Sigmoid colon (tissue), 7 donors: ENCODE data around the gene PAK5. TPM values are rescaled to one million over a fixed set of nuclear protein-coding genes. Genes with fewer than 3 reads are reported as not detected.

Experiments
- DNase-seq: peaks from one replicate; pipeline ENCODE4 v3.0.0-alpha.2; 2019
- H3K27ac ChIP-seq, 4 donors: fragments of 200-600 bp; sonication (generic); one replicate each; pipeline ENCODE4 v1.5.1; 2016 to 2019; ENCODE audit warnings: mild to moderate bottlenecking in 1 of 4
- H3K27me3 ChIP-seq, 3 donors: fragments of 200-600 bp; sonication (generic); one replicate each; pipeline ENCODE4 v1.5.1; 2019; ENCODE audit warnings: mild to moderate bottlenecking in 1 of 3
- H3K36me3 ChIP-seq, 4 donors: fragments of 200-600 bp; sonication (generic); one replicate each; pipeline ENCODE4 v1.5.1; 2016 to 2019
- H3K4me1 ChIP-seq, 4 donors: fragments of 200-600 bp; sonication (generic); one replicate each; pipeline ENCODE4 v1.5.1; 2017 to 2019
- H3K4me3 ChIP-seq, 4 donors: fragments of 200-600 bp; sonication (generic); one replicate each; pipeline ENCODE4 v1.5.1; 2017 to 2019; ENCODE audit warnings: mild to moderate bottlenecking in 2 of 4, moderate library complexity in 1 of 4
- H3K9me3 ChIP-seq, 4 donors: fragments of 200-600 bp in 3 of 4; sonication (generic) in 3 of 4; one replicate each; pipeline versions ENCODE4 v1.5.1 to v1.6.1; 2013 to 2019
- EP300 ChIP-seq, 4 donors: sonication (generic); formaldehyde crosslinking; IDR thresholded peaks; one replicate each; pipeline ENCODE4 v1.6.1; 2017; ENCODE audit warnings: antibody characterized with exemption in 4 of 4
- POLR2A ChIP-seq, 2 donors: fragments of 450-650 bp; IDR thresholded peaks; one replicate each; pipeline ENCODE4 v1.6.1; 2016; ENCODE audit warnings: antibody characterized with exemption in 2 of 2, mild to moderate bottlenecking in 2 of 2, moderate library complexity in 2 of 2
- POLR2AphosphoS5 ChIP-seq, 4 donors: sonication (generic); formaldehyde crosslinking; IDR thresholded peaks; one replicate each; pipeline ENCODE4 v1.6.1; 2017; ENCODE audit warnings: antibody characterized with exemption in 4 of 4
- WGBS, 2 donors: extraction: QIAGEN DNeasy Blood & Tissue Kit; methylation state at CpG; one replicate each; pipeline ENCODE4 v1.1.7; 2013; 5-methylcytosine and 5-hydroxymethylcytosine counted together
- intact Hi-C: fragments of 100-400 bp; cut with DNase I; formaldehyde crosslinking; loops from one replicate; pipeline ENCODE4 v1.15.1; 2023
- polyA plus RNA-seq, 3 donors: library from polyadenylated mRNA; stranded (reverse); fragments of 200-250 nt; gene quantifications; one replicate each; pipeline ENCODE4 v1.2.3, GENCODE V29; 2013
- total RNA-seq, 4 donors: library from RNA; depleted of rRNA; stranded (reverse); fragments of >200 nt; gene quantifications; one replicate each; pipeline ENCODE4 v1.1.0, GENCODE V29; 2016
- TF ChIP-seq, protein P1 (sequence below), 4 experiments: fragments of 450-650 bp in 3 of 4; fragments of 200-600 bp in 1 of 4; IDR thresholded peaks; one replicate each; pipeline ENCODE4 v1.5.1; 2016 to 2019; ENCODE audit warnings: antibody characterized with exemption in 4 of 4, mild to moderate bottlenecking in 3 of 4, moderate library complexity in 2 of 4
- donor health status: healthy with polysubstance abuse.
- donor health status: Bipolar disorder and iron deficiency.
- donor health status: healthy.

The PAK5 gene
- total and polyA plus RNA-seq, 7 donors: 0.03 to 0.36 (median 0.16) TPM; not detected in 2

DNA sequence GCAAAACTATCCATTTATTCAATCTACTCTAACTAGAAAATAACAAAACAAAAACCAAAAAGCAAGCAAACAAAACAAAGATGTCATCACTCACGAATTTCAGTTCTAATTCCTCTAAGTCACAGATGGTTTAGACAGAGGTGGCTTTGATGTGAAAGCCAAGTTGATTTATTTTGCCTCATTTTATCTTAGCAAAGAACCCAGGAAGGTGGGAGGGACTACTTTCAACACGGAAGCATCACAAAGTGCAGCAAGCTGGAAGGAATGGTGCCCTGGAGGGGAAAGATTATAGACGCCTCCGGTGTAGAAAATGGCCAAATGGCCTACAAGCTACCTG is 236.1 kb downstream of the PAK5 start:
- intact Hi-C loops: no loop called here
- Histone ChIP-seq H3K27me3 (no peaks in the 10 kb centered on the region), H3K36me3 (no peaks in the 10 kb centered on the region), H3K27ac (no peak overlapping the region), H3K9me3 (no peaks in the 10 kb centered on the region), H3K4me1 (no peaks in the 10 kb centered on the region), H3K4me3 (no peak overlapping the region)
- WGBS, 2 donors: 51 to 67% methylated on average over 4 of the region's 4 CpGs
- no peak for DNase-seq
- TF ChIP-seq, protein P1, sequence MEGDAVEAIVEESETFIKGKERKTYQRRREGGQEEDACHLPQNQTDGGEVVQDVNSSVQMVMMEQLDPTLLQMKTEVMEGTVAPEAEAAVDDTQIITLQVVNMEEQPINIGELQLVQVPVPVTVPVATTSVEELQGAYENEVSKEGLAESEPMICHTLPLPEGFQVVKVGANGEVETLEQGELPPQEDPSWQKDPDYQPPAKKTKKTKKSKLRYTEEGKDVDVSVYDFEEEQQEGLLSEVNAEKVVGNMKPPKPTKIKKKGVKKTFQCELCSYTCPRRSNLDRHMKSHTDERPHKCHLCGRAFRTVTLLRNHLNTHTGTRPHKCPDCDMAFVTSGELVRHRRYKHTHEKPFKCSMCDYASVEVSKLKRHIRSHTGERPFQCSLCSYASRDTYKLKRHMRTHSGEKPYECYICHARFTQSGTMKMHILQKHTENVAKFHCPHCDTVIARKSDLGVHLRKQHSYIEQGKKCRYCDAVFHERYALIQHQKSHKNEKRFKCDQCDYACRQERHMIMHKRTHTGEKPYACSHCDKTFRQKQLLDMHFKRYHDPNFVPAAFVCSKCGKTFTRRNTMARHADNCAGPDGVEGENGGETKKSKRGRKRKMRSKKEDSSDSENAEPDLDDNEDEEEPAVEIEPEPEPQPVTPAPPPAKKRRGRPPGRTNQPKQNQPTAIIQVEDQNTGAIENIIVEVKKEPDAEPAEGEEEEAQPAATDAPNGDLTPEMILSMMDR (IDR thresholded peaks at IDR 0.05): no peak
- TF ChIP-seq POLR2A (IDR thresholded peaks at IDR 0.05) (no peak), POLR2AphosphoS5 (IDR thresholded peaks at IDR 0.05) (no peak), EP300 (IDR thresholded peaks at IDR 0.05) (no peak)

DNA sequence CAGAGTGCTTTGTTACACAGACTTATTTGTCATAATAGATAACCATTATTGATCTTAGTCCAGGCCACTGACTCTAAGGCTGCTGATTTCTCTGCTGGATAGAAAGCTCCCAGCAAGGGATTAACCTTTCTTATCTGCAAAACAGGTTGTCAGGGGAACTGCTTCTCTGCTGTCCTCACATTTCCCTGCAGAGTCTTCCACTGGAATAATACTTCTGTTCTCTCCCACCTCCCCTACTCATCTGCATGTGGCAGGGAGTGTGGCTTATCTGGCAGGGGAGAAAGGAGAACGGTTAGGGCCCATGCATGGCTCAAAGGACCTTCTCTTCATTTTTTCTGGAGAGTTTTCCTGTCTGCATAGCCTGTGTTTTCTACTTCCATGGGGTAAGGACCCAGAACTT is 238.3 kb downstream of the PAK5 start:
- H3K27ac ChIP-seq: no peak overlapping the region
- no peaks in the 10 kb centered on the region for H3K4me1 ChIP-seq
- no peaks in the 10 kb centered on the region for H3K36me3 ChIP-seq
- H3K9me3 ChIP-seq: no peaks in the 10 kb centered on the region
- no peak for TF ChIP-seq EP300 (IDR thresholded peaks at IDR 0.05)
- no peak for TF ChIP-seq POLR2AphosphoS5 (IDR thresholded peaks at IDR 0.05)
- TF ChIP-seq, protein P1 (IDR thresholded peaks at IDR 0.05): no peak
- TF ChIP-seq POLR2A (IDR thresholded peaks at IDR 0.05): no peak
- H3K27me3 ChIP-seq: no peaks in the 10 kb centered on the region
- WGBS, 2 donors: 45 to 68% methylated on average over 1 of the region's 1 CpG
- no peak overlapping the region for H3K4me3 ChIP-seq
- no peak for DNase-seq
- intact Hi-C loops: no loop called here

DNA sequence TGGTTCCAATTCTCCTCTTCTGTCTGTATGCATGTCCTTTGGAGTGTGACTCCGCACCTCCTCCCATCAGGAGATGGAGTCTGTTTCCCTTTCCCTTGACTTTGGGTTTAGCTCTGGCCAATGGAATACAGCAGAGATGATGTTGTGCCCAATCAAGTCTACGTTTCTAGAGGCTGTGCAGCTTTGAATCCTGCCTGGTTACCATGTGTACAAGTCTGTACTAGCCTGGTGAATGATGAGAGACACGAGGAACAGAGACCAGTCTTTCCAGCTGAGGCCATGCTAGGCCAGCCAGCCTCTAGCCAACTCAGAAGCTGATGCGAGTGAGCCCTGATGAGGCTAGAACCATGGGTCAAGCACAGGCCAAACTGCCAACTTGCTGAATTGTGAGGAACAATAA is 241.3 kb downstream of the PAK5 start:
- H3K9me3 ChIP-seq: no peaks in the 10 kb centered on the region
- no peaks in the 10 kb centered on the region for H3K4me1 ChIP-seq
- H3K27ac ChIP-seq: no peak overlapping the region
- no peak overlapping the region for H3K4me3 ChIP-seq
- no peak for TF ChIP-seq EP300 (IDR thresholded peaks at IDR 0.05)
- no peaks in the 10 kb centered on the region for H3K36me3 ChIP-seq
- intact Hi-C loops: no loop called here
- no peak for DNase-seq
- WGBS, 2 donors: 71 to 76% methylated on average over 4 of the region's 4 CpGs
- H3K27me3 ChIP-seq: no peaks in the 10 kb centered on the region

DNA sequence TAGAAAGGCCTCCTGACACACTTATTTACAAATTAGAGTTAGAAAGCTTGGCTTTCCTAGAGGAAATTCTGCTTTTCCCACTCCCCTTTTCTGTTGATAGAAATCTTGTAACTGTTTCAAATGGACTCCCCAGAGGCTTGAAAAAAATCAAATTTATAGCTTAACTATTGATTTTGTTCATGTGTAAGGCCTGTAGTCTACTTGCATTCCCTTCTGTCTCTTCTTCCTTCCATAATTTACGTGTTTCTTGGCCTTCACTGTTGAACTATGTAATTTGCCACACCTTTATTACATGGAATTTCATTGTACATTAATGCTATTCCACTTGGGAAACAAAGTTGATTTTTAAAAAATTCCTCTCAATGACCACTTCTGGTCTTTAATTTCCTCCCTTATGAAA is 243.1 kb downstream of the PAK5 start:
- Histone ChIP-seq H3K36me3 (no peaks in the 10 kb centered on the region), H3K9me3 (no peaks in the 10 kb centered on the region), H3K27me3 (no peaks in the 10 kb centered on the region), H3K4me1 (no peaks in the 10 kb centered on the region), H3K27ac (no peak overlapping the region), H3K4me3 (no peak overlapping the region)
- TF ChIP-seq, protein P1 (IDR thresholded peaks at IDR 0.05): no peak
- TF ChIP-seq EP300 (IDR thresholded peaks at IDR 0.05): no peak
- no peak for TF ChIP-seq POLR2AphosphoS5 (IDR thresholded peaks at IDR 0.05)
- TF ChIP-seq POLR2A (IDR thresholded peaks at IDR 0.05): no peak
- WGBS, 2 donors: 61 to 86% methylated on average over 1 of the region's 1 CpG
- intact Hi-C loops: no loop called here
- no peak for DNase-seq

DNA sequence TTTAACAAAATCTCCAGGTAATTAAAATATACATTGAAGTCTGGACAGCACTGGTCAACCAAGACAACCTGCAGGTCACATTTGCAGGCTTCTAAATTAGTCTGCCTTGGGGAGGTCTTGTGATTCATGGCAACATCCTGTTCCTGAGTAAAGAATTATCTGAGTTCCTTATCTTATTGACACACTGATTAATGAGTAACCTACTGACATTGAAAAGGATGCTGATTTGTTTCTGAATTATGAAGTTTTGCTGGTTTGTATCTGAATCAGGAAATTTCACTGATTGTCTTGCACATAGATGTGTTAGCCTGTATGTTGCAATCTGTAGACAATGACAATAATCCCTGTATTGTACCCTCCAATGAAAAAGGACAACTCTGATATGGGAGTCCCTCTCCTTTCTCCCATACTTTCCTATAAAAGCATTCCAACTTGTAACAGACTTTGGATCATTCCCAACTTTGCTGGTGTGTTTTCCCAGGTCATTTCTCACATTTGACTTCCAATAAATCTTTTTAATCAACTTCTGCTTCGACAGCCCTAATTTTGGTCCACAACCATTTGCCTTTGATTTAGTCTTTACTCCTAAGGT is 244.5 kb downstream of the PAK5 start:
- Histone ChIP-seq H3K4me3 (no peak overlapping the region), H3K27ac (no peak overlapping the region), H3K36me3 (no peaks in the 10 kb centered on the region), H3K27me3 (no peaks in the 10 kb centered on the region), H3K4me1 (no peaks in the 10 kb centered on the region), H3K9me3 (no peaks in the 10 kb centered on the region)
- no peak for DNase-seq
- 6 to 56% methylated on average over 1 of the region's 1 CpG for WGBS, 2 donors
- TF ChIP-seq POLR2A (IDR thresholded peaks at IDR 0.05) (no peak), EP300 (IDR thresholded peaks at IDR 0.05) (no peak), POLR2AphosphoS5 (IDR thresholded peaks at IDR 0.05) (no peak)
- TF ChIP-seq, protein P1 (IDR thresholded peaks at IDR 0.05): no peak
- intact Hi-C loops: no loop called here
